Hematopoietic multipotent progenitor cell treated with erythropoietin and hydrocortisone succinate and interleukin-3 and kit ligand, for 17 days (in vitro differentiated cells): ENCODE results near the gene ARHGEF6.

Source experiments
- DNase-seq: peaks from one replicate; pipeline ENCODE4 v3.0.0-alpha.2; 2015; ENCODE audit warnings: low spot score

The ARHGEF6 gene

GRCh38 chrX:136691028-136691809, 89.5 kb downstream of the ARHGEF6 start:
- no peak for DNase-seq

- DNase-seq = no peak
Observed at GRCh38 chrX:136689436-136689835, 91.3 kb downstream of the ARHGEF6 start.

- no peak for DNase-seq
Observed at GRCh38 chrX:136687457-136687856, 93.3 kb downstream of the ARHGEF6 start.

GRCh38 chrX:136684120-136684519, 96.6 kb downstream of the ARHGEF6 start:
- no peak for DNase-seq

GRCh38 chrX:136679531-136679930, 101.2 kb downstream of the ARHGEF6 start:
- no peak for DNase-seq

GRCh38 chrX:136674270-136674985, 106.3 kb downstream of the ARHGEF6 start:
- DNase-seq = peak; percentile 3

- DNase-seq = no peak
Observed at GRCh38 chrX:136671006-136671610, 109.6 kb downstream of the ARHGEF6 start.

- no peak for DNase-seq
Observed at GRCh38 chrX:136667446-136668168, 113.1 kb downstream of the ARHGEF6 start.

- DNase-seq = no peak
Observed at GRCh38 chrX:136666088-136666487, 114.6 kb downstream of the ARHGEF6 start.

- DNase-seq = no peak
Observed at GRCh38 chrX:136665258-136665900, 115.4 kb downstream of the ARHGEF6 start.

GRCh38 chrX:136662976-136663375, 117.8 kb downstream of the ARHGEF6 start:
- no peak for DNase-seq

GRCh38 chrX:136662104-136662503, 118.6 kb downstream of the ARHGEF6 start:
- DNase-seq = no peak

- DNase-seq = no peak
Observed at GRCh38 chrX:136660896-136661295, 119.8 kb downstream of the ARHGEF6 start.

- DNase-seq = no peak
Observed at GRCh38 chrX:136659174-136659573, 121.6 kb downstream of the ARHGEF6 start.

- DNase-seq = no peak
Observed at GRCh38 chrX:136658151-136658550, 122.6 kb downstream of the ARHGEF6 start.

GRCh38 chrX:136656361-136656964, 124.3 kb downstream of the ARHGEF6 start:
- no peak for DNase-seq

GRCh38 chrX:136652822-136653723, 127.7 kb downstream of the ARHGEF6 start:
- no peak for DNase-seq

- no peak for DNase-seq
Observed at GRCh38 chrX:136650811-136651210, 129.9 kb downstream of the ARHGEF6 start.

GRCh38 chrX:136647677-136648360, 132.9 kb downstream of the ARHGEF6 start, which contains the start of gene CD40LG:
CD40LG (plus strand) TSS chrX:136648158; CDS start chrX:136648249, 91 bp downstream.
- DNase-seq = no peak
